WI38 (cell line): ENCODE data around the gene LRP1B.

Experiments used
- H3K4me3 ChIP-seq: 2 replicates; pipeline ENCODE4 v1.5.1; 2011; ENCODE audit warnings: low read depth, mild to moderate bottlenecking, control low read depth, low read length
- TF ChIP-seq, protein P1 (sequence below): IDR thresholded peaks from 2 replicates; pipeline ENCODE4 v1.5.1; 2012; ENCODE audit warnings: low read depth, mild to moderate bottlenecking, control low read depth, low read length

The LRP1B gene

DNA sequence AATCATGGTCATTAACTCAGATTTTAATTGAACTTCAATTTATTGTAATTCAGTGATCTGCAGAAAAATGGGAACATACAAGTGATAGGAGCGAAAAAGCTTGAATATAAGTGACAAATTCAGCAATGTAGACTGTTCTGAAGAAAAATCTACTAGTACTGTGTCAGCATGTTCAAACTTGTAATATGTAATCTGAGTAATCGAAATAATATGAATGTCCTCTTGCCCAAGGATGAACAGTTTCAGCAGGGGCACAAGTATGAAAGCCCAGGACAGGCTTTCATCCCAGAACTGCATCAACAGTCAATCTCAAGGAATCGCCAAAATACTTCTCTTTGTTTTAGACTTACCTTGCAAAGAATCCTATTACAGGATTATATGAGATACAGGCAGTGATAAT, 1110.5 kb downstream of the LRP1B start:
- TF ChIP-seq, protein P1, sequence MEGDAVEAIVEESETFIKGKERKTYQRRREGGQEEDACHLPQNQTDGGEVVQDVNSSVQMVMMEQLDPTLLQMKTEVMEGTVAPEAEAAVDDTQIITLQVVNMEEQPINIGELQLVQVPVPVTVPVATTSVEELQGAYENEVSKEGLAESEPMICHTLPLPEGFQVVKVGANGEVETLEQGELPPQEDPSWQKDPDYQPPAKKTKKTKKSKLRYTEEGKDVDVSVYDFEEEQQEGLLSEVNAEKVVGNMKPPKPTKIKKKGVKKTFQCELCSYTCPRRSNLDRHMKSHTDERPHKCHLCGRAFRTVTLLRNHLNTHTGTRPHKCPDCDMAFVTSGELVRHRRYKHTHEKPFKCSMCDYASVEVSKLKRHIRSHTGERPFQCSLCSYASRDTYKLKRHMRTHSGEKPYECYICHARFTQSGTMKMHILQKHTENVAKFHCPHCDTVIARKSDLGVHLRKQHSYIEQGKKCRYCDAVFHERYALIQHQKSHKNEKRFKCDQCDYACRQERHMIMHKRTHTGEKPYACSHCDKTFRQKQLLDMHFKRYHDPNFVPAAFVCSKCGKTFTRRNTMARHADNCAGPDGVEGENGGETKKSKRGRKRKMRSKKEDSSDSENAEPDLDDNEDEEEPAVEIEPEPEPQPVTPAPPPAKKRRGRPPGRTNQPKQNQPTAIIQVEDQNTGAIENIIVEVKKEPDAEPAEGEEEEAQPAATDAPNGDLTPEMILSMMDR = no peak
- H3K4me3 ChIP-seq = no peak overlapping the region

DNA sequence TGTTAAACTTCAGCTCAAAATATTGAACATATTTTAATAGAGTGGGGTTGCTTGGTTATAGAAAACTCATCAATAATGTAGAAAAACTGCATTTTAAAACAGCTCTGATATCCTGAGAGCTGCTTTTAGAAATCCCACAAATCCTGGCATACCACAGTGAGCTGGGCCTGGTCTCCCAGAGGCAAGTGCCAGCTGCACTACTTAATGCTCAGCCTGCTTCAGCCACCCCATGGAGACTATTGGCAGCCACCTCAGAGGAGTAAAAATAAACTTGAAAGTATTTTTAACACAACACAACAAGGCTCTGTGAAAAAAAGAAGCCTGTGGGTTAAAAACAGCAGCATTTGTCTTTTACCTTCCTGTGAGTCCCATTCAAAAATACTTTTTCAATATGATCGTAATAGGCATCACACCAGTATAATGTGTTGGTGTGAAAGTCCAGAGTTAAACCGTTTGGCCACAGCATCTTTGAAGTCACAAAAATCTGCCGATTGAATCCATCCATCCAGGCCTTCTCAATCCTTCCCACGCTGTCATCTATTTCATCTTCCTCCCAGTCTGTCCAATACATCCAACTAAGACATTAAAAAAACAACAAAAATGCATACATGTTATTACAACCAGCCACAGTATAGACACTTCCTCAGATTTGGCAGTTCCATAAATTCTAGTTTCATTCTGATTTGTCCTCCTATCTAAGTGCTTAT, 1115.3 kb downstream of the LRP1B start:
- TF ChIP-seq, protein P1 = no peak
- no peak overlapping the region for H3K4me3 ChIP-seq

DNA sequence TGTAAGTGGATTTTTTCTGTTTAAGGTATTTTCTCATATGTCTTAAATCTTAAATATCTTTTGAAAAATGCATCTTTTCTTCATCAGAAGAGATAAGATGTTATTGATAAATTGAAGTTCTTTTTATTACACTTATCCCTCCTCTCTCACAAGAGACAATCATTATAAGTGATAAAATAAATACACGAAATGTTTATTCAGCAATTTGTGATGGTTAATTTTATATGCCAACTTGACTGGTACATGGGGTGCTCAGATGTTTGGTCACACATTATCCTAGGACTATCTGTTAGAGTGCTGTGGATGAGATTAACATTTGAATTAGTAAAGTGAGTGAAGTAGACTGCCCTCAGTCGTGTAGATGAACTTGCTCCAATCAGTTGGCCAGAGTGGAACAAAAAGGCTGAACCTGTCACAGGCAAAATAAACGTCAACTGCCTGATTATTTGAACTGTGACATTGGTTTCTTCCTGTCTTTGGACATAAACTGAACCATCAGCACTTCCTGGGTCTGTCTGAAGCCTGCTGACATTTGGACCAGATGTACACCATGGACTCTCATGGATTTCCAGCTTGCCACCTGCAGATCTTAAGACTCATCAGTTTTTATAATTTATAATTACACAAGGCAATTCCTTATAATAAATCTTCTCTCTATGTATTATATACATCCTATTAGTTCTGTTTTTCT, 1126.7 kb downstream of the LRP1B start:
- TF ChIP-seq, protein P1 = no peak
- H3K4me3 ChIP-seq = no peak overlapping the region

DNA sequence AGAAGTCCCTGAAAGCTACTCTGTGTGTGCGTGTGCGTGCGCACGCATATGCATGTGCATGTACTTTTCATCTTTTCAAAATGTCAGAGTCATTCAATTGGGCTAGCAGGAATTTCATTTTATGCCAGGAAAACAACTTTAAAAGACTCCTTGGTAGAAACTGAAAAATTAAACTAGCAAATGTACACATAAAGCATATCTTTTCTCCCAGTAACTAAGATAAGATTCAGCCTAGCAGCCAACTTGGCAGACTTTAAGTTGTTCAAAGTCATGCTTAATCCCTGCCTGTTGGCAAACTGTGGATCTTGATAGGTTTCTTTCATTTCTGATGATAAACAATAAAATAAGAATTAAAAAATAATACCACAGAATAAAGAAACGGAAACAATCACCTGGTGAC, 1129.1 kb downstream of the LRP1B start:
- no peak overlapping the region for H3K4me3 ChIP-seq
- TF ChIP-seq, protein P1 = no peak

DNA sequence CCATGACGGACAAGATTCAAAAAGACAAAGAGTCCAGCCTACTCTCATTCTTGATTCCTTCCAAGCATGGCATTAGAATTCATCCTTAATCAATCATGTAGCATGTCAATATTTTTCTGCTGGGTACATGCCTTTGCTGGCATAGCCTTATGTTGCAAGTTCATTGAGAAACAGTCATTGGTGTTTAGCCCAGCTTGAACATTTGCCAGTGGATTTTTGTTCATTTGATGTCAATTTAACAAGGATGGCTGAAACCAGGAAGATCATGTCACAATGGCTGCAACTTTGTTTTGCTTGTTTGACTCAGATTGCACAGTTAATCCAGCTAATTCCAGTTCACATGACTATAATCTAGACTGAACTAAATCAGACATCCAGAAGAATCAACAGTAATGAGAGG, 1132.2 kb downstream of the LRP1B start:
- TF ChIP-seq, protein P1 = no peak
- no peak overlapping the region for H3K4me3 ChIP-seq

DNA sequence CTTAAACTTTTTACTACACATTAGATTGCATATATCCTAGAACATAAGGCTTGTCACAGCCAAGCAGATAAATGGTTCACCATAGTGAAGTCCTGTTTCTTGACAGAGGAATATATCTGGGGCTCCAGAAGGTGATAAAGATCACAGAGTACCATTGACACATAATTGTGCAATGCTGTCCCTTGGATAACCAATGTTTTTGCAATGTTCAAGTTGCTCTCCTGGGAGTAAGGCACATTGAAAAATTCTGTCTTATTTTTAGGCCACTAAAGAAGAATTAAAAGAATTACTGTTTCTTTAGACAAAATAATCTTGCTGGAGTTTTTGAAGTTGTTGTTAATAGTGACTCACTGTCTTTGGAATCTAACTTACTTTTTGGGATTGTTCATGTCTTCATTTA, 1132.8 kb downstream of the LRP1B start:
- H3K4me3 ChIP-seq = no peak overlapping the region
- TF ChIP-seq, protein P1 = no peak

DNA sequence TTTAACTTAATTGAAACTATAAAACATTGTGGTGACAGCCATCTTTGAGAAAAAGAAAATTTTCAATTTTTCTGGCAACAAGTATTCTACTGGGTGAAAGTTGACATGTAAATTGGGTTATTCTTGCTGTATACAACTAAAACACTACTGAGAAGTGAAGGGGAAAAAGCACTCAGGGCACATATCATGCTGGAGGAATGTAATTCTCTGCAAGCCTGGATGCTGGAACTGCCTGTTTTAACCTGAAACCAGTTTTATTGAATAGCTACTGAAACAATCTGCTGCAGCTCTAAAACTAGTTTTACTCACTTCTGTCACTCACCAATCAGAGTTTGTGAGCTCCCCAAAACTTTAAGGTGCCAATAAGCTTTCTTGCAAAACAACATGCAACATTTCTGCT, 1136.0 kb downstream of the LRP1B start:
- TF ChIP-seq, protein P1 = no peak
- H3K4me3 ChIP-seq = no peak overlapping the region
